Thyroid gland (tissue), 4 donors: ENCODE data around the gene PLXNA3. TPM values are rescaled to one million over a fixed set of nuclear protein-coding genes. Genes with fewer than 3 reads are reported as not detected.

Experiments
- DNase-seq, 2 donors: peaks; one replicate each; pipeline ENCODE4 v3.0.0-alpha.2; 2019
- H3K27ac ChIP-seq, 3 donors: fragments of 200-600 bp; sonication (generic); 1 replicate in 2 of 3; 2 replicates in 1 of 3; pipeline ENCODE4 v1.5.1; 2016 to 2019; ENCODE audit warnings: mild to moderate bottlenecking in 1 of 3, moderate library complexity in 1 of 3
- H3K27me3 ChIP-seq: fragments of 200-600 bp; sonication (generic); one replicate; pipeline ENCODE4 v1.5.1; 2019
- H3K36me3 ChIP-seq, 2 donors: fragments of 200-600 bp; sonication (generic); one replicate each; pipeline ENCODE4 v1.5.1; 2016 to 2019
- H3K4me1 ChIP-seq, 2 donors: fragments of 200-600 bp; sonication (generic); one replicate each; pipeline ENCODE4 v1.5.1; 2017 to 2019
- H3K4me3 ChIP-seq, 3 donors: fragments of 200-600 bp; sonication (generic); replicated peaks in 1 of 3; 1 replicate in 2 of 3; 2 replicates in 1 of 3; pipeline ENCODE4 v1.5.1; 2016; ENCODE audit warnings: mild to moderate bottlenecking in 1 of 3
- H3K9me3 ChIP-seq: fragments of 200-600 bp; sonication (generic); one replicate; pipeline ENCODE4 v1.5.1; 2017
- CTCF ChIP-seq, 6 experiments: fragments of 200-600 bp in 3 of 6; fragments of 450-650 bp in 3 of 6; sonication (generic) in 3 of 6; IDR thresholded peaks; one replicate each; pipeline ENCODE4 v1.5.1; 2016 to 2019; ENCODE audit warnings: antibody characterized with exemption in 6 of 6, mild to moderate bottlenecking in 2 of 6, inconsistent platforms in 1 of 6, moderate library complexity in 1 of 6
- POLR2A ChIP-seq, 2 donors: fragments of 450-650 bp; IDR thresholded peaks; one replicate each; pipeline ENCODE4 v1.6.1; 2017; ENCODE audit warnings: antibody characterized with exemption in 2 of 2, mild to moderate bottlenecking in 2 of 2, moderate library complexity in 1 of 2
- WGBS, 2 donors: methylation state at CpG; one replicate each; pipeline ENCODE4 v1.1.5; 2017; 5-methylcytosine and 5-hydroxymethylcytosine counted together
- intact Hi-C: fragments of 100-400 bp; cut with DNase I; formaldehyde crosslinking; loops from one replicate; pipeline ENCODE4 v1.15.1; 2023
- total RNA-seq, 4 donors: library from RNA; depleted of rRNA; stranded (reverse); fragments of >200 nt; gene quantifications; one replicate each; pipeline ENCODE4 v1.2.3, GENCODE V29; 2016

The PLXNA3 gene
- total RNA-seq, 4 donors from 2014 or later, result 3.9 to 20.7 (median 14.1) TPM

- no peaks in the 10 kb centered on the region for H3K4me1 ChIP-seq
- H3K36me3 ChIP-seq, result peaks cover 7 to 8% of the 10 kb centered on the region in 2 donors
- H3K27ac ChIP-seq, result no peak overlapping the region
- TF ChIP-seq POLR2A (IDR thresholded peaks at IDR 0.05), result no peak
- no peak for TF ChIP-seq CTCF (IDR thresholded peaks at IDR 0.05)
- H3K4me3 ChIP-seq, result no peak overlapping the region
- 91 to 95% methylated on average over 9 of the region's 9 CpGs for WGBS, 2 donors
- no peaks in the 10 kb centered on the region for H3K9me3 ChIP-seq
- DNase-seq, result no peak
- intact Hi-C loops, result no loop called here
- H3K27me3 ChIP-seq, result no peaks in the 10 kb centered on the region
These were observed 5.3 kb upstream of the PLXNA3 start for GRCh38 chrX:154452823-154453222.

GRCh38 chrX:154457491-154458115, 478 bp upstream of the PLXNA3 start:
- WGBS, 2 donors, result 9 to 27% methylated on average over 14 to 35 of the region's 65 CpGs
- Histone ChIP-seq H3K4me3 (peak overlapping the region in 1 of 3 donors; percentile 23), H3K27ac (no peak overlapping the region), H3K27me3 (no peaks in the 10 kb centered on the region), H3K9me3 (no peaks in the 10 kb centered on the region), H3K4me1 (peaks cover 0 to 6% of the 10 kb centered on the region in 2 donors), H3K36me3 (no peaks in the 10 kb centered on the region)
- intact Hi-C loops, result no loop called here
- no peak for TF ChIP-seq POLR2A (IDR thresholded peaks at IDR 0.05)
- no peak for TF ChIP-seq CTCF (IDR thresholded peaks at IDR 0.05)
- peak; percentile 63 to 67 for DNase-seq

DNA sequence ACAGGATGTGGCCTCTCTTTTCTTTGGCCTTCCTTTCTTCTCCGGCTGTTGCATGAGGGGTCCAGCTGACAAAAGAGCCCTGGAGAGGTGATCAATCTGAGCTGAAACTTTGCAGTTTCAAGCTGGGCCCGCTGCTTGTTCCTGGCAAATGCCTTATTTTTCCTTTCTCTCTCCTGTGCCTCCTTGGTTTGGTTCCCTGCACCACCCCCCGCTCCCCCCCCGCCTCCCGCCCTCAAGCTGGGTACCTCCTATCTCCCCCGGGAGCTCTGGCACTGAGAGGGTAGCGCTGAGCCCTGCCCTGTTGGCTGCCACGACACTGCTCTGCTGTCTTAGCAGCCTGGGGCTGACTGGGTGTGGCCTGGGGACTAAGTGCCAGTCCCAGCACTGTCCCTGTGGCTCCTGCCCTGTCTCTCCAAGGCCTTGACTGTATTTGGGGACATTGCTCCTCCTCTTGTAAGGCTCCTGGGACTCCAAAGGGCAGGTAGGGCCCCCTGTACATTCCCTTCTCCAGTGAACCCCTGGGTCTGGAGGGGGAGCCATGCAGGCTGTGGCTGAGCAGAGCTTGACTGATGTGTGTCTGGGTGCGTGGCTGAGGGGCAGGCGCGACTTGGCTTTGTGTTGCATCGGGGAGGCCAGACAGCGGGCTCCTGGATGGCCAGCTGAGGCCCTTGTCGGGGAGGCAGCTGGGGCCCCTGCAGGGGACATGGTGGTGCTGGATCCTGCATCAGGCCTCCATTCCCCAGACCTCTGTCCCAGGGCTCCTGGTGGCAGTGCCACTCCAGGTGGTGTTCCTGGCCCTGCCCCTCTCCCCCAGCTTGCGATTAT, 1.1 kb downstream of the PLXNA3 start:
- no peak for TF ChIP-seq CTCF (IDR thresholded peaks at IDR 0.05)
- TF ChIP-seq POLR2A (IDR thresholded peaks at IDR 0.05), result peak in 1 of 2 donors; percentile 15
- H3K27ac ChIP-seq, result peak overlapping the region in 1 of 3 donors; percentile 36
- peak; percentile 67 to 68 for DNase-seq
- WGBS, 2 donors, result 19 to 20% methylated on average over 1 to 6 of the region's 15 CpGs
- intact Hi-C loops, result no loop called here
- H3K9me3 ChIP-seq, result no peaks in the 10 kb centered on the region
- peaks cover 0 to 6% of the 10 kb centered on the region in 2 donors for H3K4me1 ChIP-seq
- peak overlapping the region in 2 of 3 donors; percentile 20 to 41 for H3K4me3 ChIP-seq
- no peaks in the 10 kb centered on the region for H3K27me3 ChIP-seq
- no peaks in the 10 kb centered on the region for H3K36me3 ChIP-seq

DNA sequence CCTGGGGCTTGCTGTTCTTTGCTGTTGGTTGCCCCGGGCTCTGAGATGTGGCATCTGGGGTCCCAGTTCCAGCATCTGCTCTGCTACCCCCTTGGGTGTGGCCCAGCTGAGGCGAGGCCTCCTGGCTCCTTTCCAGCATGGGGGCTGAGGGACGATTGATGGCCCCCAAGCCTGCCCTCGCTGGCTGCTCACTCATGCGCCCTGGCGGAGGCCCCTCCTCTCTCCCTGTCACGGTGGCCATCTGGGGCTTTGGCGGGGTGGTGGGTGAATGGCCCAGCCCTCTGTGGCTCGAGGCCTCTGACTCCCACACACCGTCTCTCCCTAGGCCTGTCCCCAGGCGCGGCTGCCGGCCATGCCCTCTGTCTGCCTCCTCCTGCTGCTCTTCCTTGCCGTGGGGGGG, 1.8 kb downstream of the PLXNA3 start:
- no peaks in the 10 kb centered on the region for H3K9me3 ChIP-seq
- intact Hi-C loops, result no loop called here
- WGBS, 2 donors, result 60 to 68% methylated on average over 1 to 3 of the region's 14 CpGs
- H3K4me1 ChIP-seq, result peaks cover 0 to 6% of the 10 kb centered on the region in 2 donors
- H3K27me3 ChIP-seq, result no peaks in the 10 kb centered on the region
- no peaks in the 10 kb centered on the region for H3K36me3 ChIP-seq
- TF ChIP-seq POLR2A (IDR thresholded peaks at IDR 0.05) (no peak), CTCF (IDR thresholded peaks at IDR 0.05) (no peak)
- H3K27ac ChIP-seq, result no peak overlapping the region
- H3K4me3 ChIP-seq, result no peak overlapping the region
- no peak for DNase-seq

DNA sequence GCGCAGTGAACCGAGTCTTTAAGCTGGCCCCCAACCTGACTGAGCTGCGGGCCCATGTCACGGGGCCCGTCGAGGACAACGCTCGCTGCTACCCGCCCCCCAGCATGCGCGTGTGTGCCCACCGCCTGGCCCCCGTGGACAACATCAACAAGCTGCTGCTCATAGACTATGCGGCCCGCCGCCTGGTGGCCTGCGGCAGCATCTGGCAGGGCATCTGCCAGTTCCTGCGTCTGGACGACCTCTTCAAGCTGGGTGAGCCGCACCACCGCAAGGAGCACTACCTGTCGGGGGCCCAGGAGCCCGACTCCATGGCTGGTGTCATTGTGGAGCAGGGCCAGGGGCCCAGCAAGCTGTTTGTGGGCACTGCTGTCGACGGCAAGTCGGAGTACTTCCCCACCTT, 2.2 kb downstream of the PLXNA3 start:
- no peaks in the 10 kb centered on the region for H3K9me3 ChIP-seq
- no peaks in the 10 kb centered on the region for H3K27me3 ChIP-seq
- TF ChIP-seq CTCF (IDR thresholded peaks at IDR 0.05), result no peak
- TF ChIP-seq POLR2A (IDR thresholded peaks at IDR 0.05), result no peak
- peaks cover 0 to 6% of the 10 kb centered on the region in 2 donors for H3K4me1 ChIP-seq
- DNase-seq, result no peak
- H3K36me3 ChIP-seq, result no peaks in the 10 kb centered on the region
- H3K4me3 ChIP-seq, result no peak overlapping the region
- intact Hi-C loops, result no loop called here
- WGBS, 2 donors, result no CpG with 5 or more reads among the region's 26 CpGs
- no peak overlapping the region for H3K27ac ChIP-seq
